NB4 (cell line): Measurements from ENCODE around the gene VLDLR.

Experiments
- POLR2A ChIP-seq: IDR thresholded peaks from 2 replicates; pipeline ENCODE4 v1.6.1; 2011; ENCODE audit warnings: mild to moderate bottlenecking; ENCODE audit not compliant: insufficient read length; ENCODE audit errors: extremely low read depth
- TF ChIP-seq, protein P1 (sequence below): IDR thresholded peaks from one replicate; pipeline ENCODE4 v1.5.1; 2012; ENCODE audit warnings: low read depth, low read length
- TF ChIP-seq, protein P2 (sequence below): IDR thresholded peaks from 2 replicates; pipeline ENCODE4 v1.6.1; 2011; ENCODE audit warnings: low read depth, low read length

GRCh38 chr9:2642068-2642467 lies 20.5 kb downstream of the VLDLR start:
- no peak for TF ChIP-seq POLR2A
- TF ChIP-seq, protein P1, sequence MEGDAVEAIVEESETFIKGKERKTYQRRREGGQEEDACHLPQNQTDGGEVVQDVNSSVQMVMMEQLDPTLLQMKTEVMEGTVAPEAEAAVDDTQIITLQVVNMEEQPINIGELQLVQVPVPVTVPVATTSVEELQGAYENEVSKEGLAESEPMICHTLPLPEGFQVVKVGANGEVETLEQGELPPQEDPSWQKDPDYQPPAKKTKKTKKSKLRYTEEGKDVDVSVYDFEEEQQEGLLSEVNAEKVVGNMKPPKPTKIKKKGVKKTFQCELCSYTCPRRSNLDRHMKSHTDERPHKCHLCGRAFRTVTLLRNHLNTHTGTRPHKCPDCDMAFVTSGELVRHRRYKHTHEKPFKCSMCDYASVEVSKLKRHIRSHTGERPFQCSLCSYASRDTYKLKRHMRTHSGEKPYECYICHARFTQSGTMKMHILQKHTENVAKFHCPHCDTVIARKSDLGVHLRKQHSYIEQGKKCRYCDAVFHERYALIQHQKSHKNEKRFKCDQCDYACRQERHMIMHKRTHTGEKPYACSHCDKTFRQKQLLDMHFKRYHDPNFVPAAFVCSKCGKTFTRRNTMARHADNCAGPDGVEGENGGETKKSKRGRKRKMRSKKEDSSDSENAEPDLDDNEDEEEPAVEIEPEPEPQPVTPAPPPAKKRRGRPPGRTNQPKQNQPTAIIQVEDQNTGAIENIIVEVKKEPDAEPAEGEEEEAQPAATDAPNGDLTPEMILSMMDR = no peak
- TF ChIP-seq, protein P2, sequence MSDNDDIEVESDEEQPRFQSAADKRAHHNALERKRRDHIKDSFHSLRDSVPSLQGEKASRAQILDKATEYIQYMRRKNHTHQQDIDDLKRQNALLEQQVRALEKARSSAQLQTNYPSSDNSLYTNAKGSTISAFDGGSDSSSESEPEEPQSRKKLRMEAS = no peak
